Astrocyte (in vitro differentiated cells and primary cell): ENCODE results near the gene FN1. TPM values are rescaled to one million over a fixed set of nuclear protein-coding genes. Genes with fewer than 3 reads are reported as not detected.

Experiments used
- DNase-seq: peaks from one replicate; pipeline ENCODE4 v3.0.0-alpha.2; 2010; ENCODE audit warnings: low read depth
- FAIRE-seq: peaks from 2 replicates; lab custom pipeline; 2011; peaks lifted over from hg19 to GRCh38; lab: Jason Lieb, UNC
- H2AFZ ChIP-seq: 2 replicates; pipeline ENCODE4 v1.6.0; 2012; ENCODE audit warnings: low read depth, low read length, inconsistent platforms
- H3K27ac ChIP-seq: 2 replicates; pipeline ENCODE4 v1.5.1; 2011; ENCODE audit warnings: low read depth, low read length, inconsistent platforms
- H3K27me3 ChIP-seq: 2 replicates; pipeline ENCODE4 v1.6.0; 2011; ENCODE audit warnings: low read length, inconsistent platforms; ENCODE audit not compliant: insufficient read depth
- H3K36me3 ChIP-seq: 2 replicates; pipeline ENCODE4 v1.5.1; 2011; ENCODE audit warnings: low read length, inconsistent platforms; ENCODE audit not compliant: insufficient read depth
- H3K4me1 ChIP-seq: 2 replicates; pipeline ENCODE4 v1.5.1; 2011; ENCODE audit warnings: low read length, inconsistent platforms; ENCODE audit not compliant: insufficient read depth
- H3K4me2 ChIP-seq: 2 replicates; pipeline ENCODE4 v1.6.0; 2012; ENCODE audit warnings: low read length, inconsistent platforms
- H3K4me3 ChIP-seq: 2 replicates; pipeline ENCODE4 v1.5.1; 2011; ENCODE audit warnings: low read depth, mild to moderate bottlenecking, low read length, inconsistent platforms; ENCODE audit not compliant: insufficient read depth
- H3K79me2 ChIP-seq: 2 replicates; pipeline ENCODE4 v1.6.0; 2012; ENCODE audit warnings: mild to moderate bottlenecking, low read length, inconsistent platforms; ENCODE audit not compliant: insufficient read depth
- H3K9ac ChIP-seq: 2 replicates; pipeline ENCODE4 v1.6.0; 2012; ENCODE audit warnings: mild to moderate bottlenecking, low read length, inconsistent platforms
- H3K9me3 ChIP-seq: 2 replicates; pipeline ENCODE4 v1.5.1; 2012; ENCODE audit warnings: low read depth, mild to moderate bottlenecking, low read length, inconsistent platforms; ENCODE audit not compliant: insufficient read depth
- H4K20me1 ChIP-seq: 2 replicates; pipeline ENCODE4 v1.6.0; 2012; ENCODE audit warnings: low read length, inconsistent platforms; ENCODE audit not compliant: insufficient read depth
- H3K27ac Mint-ChIP-seq: one replicate; pipeline ENCODE4 v1.8.0; 2021; ENCODE audit warnings: mild to moderate bottlenecking, mixed read lengths; ENCODE audit not compliant: unreplicated experiment
- H3K27me3 Mint-ChIP-seq: one replicate; pipeline ENCODE4 v1.8.0; 2021; ENCODE audit warnings: low read depth, mixed read lengths; ENCODE audit not compliant: unreplicated experiment
- H3K36me3 Mint-ChIP-seq: one replicate; pipeline ENCODE4 v1.8.0; 2021; ENCODE audit warnings: low read depth, mixed read lengths; ENCODE audit not compliant: unreplicated experiment
- H3K4me1 Mint-ChIP-seq: one replicate; pipeline ENCODE4 v1.8.0; 2021; ENCODE audit warnings: low read depth, mixed read lengths; ENCODE audit not compliant: unreplicated experiment
- H3K4me3 Mint-ChIP-seq: one replicate; pipeline ENCODE4 v1.8.0; 2021; ENCODE audit warnings: mild to moderate bottlenecking, moderate library complexity, mixed read lengths; ENCODE audit not compliant: unreplicated experiment
- H3K9me3 Mint-ChIP-seq: one replicate; pipeline ENCODE4 v1.8.0; 2021; ENCODE audit warnings: mild to moderate bottlenecking, mixed read lengths; ENCODE audit not compliant: unreplicated experiment
- EZH2 ChIP-seq: IDR thresholded peaks from 2 replicates; pipeline ENCODE4 v1.6.1; 2012; ENCODE audit warnings: mild to moderate bottlenecking, low read length, inconsistent platforms; ENCODE audit not compliant: insufficient read depth
- total RNA-seq: library from RNA; stranded (reverse); gene quantifications from 2 replicates; pipeline ENCODE4 v1.2.1, GENCODE V29; 2021
- TF ChIP-seq, protein P1 (sequence below): IDR thresholded peaks from 2 replicates; pipeline ENCODE4 v1.5.1; 2011; ENCODE audit warnings: low read depth, mild to moderate bottlenecking, inconsistent platforms, low read length, moderate library complexity; ENCODE audit not compliant: insufficient read depth

FN1 gene
- total RNA-seq, 1 donor from 2014 or later = 17,010 TPM

DNA sequence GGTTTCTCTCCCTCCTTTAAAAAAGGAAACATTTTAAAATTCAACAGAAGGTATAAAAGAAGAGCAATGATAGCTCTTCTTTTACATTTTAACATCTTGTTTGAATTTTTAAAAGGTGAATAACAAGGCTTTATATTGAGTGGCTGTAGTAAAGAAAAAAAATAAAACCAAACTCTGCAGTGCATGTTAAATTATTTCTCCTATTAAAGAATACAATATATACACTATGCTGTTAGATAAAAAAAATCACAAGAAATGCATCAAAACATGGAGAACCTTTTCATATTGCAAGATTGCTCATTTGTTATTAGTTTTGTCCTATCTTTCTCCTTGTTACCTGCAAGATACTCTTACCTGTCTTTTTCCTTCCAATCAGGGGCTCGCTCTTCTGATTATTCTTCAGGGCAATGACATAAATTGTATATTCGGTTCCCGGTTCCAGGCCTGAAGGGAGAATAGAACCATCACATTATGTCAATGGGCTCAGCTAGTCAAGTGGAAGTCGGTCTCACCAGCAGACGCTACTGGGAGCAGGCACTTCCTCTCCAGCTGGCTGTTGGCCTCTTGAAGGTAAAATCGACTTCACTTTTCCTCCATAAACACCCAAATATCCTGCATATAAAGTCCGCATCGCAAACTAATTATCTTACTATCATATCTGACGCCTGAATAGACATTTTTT is 62.8 kb downstream of the FN1 start:
- FAIRE-seq = no peak
- Mint-ChIP-seq H3K27ac (peak overlapping the region; percentile 83), H3K9me3 (no peaks in the 10 kb centered on the region), H3K36me3 (peaks cover 51% of the 10 kb centered on the region), H3K4me3 (no peak overlapping the region), H3K27me3 (no peaks in the 10 kb centered on the region), H3K4me1 (peaks cover 44% of the 10 kb centered on the region)
- H3K4me1 ChIP-seq = peaks cover 12% of the 10 kb centered on the region
- H3K9ac ChIP-seq = no peak overlapping the region
- H3K27ac ChIP-seq = no peak overlapping the region
- TF ChIP-seq, protein P1, sequence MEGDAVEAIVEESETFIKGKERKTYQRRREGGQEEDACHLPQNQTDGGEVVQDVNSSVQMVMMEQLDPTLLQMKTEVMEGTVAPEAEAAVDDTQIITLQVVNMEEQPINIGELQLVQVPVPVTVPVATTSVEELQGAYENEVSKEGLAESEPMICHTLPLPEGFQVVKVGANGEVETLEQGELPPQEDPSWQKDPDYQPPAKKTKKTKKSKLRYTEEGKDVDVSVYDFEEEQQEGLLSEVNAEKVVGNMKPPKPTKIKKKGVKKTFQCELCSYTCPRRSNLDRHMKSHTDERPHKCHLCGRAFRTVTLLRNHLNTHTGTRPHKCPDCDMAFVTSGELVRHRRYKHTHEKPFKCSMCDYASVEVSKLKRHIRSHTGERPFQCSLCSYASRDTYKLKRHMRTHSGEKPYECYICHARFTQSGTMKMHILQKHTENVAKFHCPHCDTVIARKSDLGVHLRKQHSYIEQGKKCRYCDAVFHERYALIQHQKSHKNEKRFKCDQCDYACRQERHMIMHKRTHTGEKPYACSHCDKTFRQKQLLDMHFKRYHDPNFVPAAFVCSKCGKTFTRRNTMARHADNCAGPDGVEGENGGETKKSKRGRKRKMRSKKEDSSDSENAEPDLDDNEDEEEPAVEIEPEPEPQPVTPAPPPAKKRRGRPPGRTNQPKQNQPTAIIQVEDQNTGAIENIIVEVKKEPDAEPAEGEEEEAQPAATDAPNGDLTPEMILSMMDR = no peak
- TF ChIP-seq EZH2 = no peak
- H4K20me1 ChIP-seq = peaks cover 100% of the 10 kb centered on the region
- peaks cover 3% of the 10 kb centered on the region for H3K79me2 ChIP-seq
- no peak overlapping the region for H3K4me3 ChIP-seq
- no peaks in the 10 kb centered on the region for H3K27me3 ChIP-seq
- H3K9me3 ChIP-seq = no peaks in the 10 kb centered on the region
- peaks cover 97% of the 10 kb centered on the region for H3K36me3 ChIP-seq
- no peak for DNase-seq
- H2AFZ ChIP-seq = no peak overlapping the region
- no peak overlapping the region for H3K4me2 ChIP-seq

DNA sequence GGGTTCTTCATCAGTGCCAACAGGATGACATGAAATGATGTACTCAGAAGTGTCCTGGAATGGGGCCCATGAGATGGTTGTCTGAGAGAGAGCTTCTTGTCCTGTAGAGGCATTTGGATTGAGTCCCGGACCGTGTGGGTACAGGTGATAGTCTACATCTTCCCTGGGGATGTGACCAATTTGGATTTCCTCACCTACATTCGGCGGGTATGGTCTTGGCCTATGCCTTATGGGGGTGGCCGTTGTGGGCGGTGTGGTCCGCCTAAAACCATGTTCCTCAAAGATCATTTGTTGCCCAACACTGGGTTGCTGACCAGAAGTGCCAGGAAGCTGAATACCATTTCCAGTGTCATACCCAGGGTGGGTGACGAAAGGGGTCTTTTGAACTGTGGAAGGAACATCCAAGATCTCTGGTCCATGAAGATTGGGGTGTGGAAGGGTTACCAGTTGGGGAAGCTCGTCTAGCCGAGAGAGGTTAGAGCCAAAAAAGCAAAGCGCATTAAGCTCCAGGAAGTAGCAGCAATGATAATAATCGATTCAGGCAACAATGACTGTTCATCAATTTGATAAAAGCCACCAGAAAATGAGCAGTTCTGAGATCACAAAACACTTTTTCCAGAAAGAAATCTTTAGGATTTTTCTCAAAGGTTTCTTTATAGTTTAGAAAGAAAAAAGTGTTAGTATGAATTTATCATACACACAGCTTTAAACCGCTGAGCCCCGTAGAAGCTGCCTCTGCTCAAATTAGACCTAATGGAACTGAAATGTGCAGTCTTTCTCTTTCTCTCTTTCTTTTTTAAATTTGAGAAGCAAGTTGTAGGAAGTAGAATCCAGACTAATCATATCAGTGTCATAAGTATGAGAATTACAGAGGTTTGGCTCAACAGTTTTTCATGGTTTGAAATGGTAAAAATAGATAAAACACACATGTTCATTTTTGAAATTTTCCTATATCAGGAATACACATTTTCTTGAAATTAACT is 63.7 kb downstream of the FN1 start:
- H3K4me2 ChIP-seq = no peak overlapping the region
- peaks cover 3% of the 10 kb centered on the region for H3K79me2 ChIP-seq
- peaks cover 97% of the 10 kb centered on the region for H3K36me3 ChIP-seq
- H3K36me3 Mint-ChIP-seq = peaks cover 52% of the 10 kb centered on the region
- peaks cover 12% of the 10 kb centered on the region for H3K4me1 ChIP-seq
- H3K4me1 Mint-ChIP-seq = peaks cover 47% of the 10 kb centered on the region
- peaks cover 100% of the 10 kb centered on the region for H4K20me1 ChIP-seq
- H3K4me3 Mint-ChIP-seq = peak overlapping the region; percentile 4
- H3K27me3 Mint-ChIP-seq = no peaks in the 10 kb centered on the region
- FAIRE-seq (no peak), DNase-seq (no peak)
- no peak overlapping the region for H3K27ac ChIP-seq
- H3K9me3 Mint-ChIP-seq = no peaks in the 10 kb centered on the region
- no peak overlapping the region for H2AFZ ChIP-seq
- no peak overlapping the region for H3K9ac ChIP-seq
- H3K27me3 ChIP-seq = no peaks in the 10 kb centered on the region
- TF ChIP-seq EZH2 = no peak
- TF ChIP-seq, protein P1 = no peak
- H3K27ac Mint-ChIP-seq = peak overlapping the region; percentile 75
- no peaks in the 10 kb centered on the region for H3K9me3 ChIP-seq
- H3K4me3 ChIP-seq = no peak overlapping the region
